ENCODE measurements around the gene RBL2. TPM values are rescaled to one million over a fixed set of nuclear protein-coding genes. Genes with fewer than 3 reads are reported as not detected.
"Not testable (repeated sequence)": the region's sequence is repeated elsewhere in the genome, so short reads cannot be mapped to it uniquely, and the experiment has no call there.

RBL2 gene
- total RNA-seq, 1 donor from 2014 or later: 60.5 TPM

- Histone ChIP-seq H3K9me3 (ENCODE audit: control insufficient read depth in 3 of 3, low read length in 3 of 3) (no peaks in the 10 kb centered on the region), H3K4me3 (ENCODE audit: low read length in 3 of 3) (no peak overlapping the region), H3K9ac (ENCODE audit: low read depth in 1 of 3, low read length in 3 of 3) (peak overlapping the region in 1 of 3 donors; percentile 12), H3K36me3 (ENCODE audit: control insufficient read depth in 3 of 3, insufficient read depth in 3 of 3, low read length in 3 of 3) (no peaks in the 10 kb centered on the region), H3K27ac (ENCODE audit: low read depth, low read length) (peak overlapping the region; percentile 46), H3K4me1 (ENCODE audit: control insufficient read depth in 3 of 3, insufficient read depth in 3 of 3, low read length in 3 of 3) (peaks cover 8 to 17% (median 11%) of the 10 kb centered on the region in 3 donors), H3K27me3 (ENCODE audit: control insufficient read depth in 3 of 3, insufficient read depth in 3 of 3, low read length in 3 of 3) (no peaks in the 10 kb centered on the region)
These were observed 76.8 kb downstream of the RBL2 start for GRCh38 chr16:53511084-53511402.

- Histone ChIP-seq H3K9me3 (ENCODE audit: control insufficient read depth in 3 of 3, low read length in 3 of 3) (no peaks in the 10 kb centered on the region), H3K4me1 (ENCODE audit: control insufficient read depth in 3 of 3, insufficient read depth in 3 of 3, low read length in 3 of 3) (peaks cover 8 to 18% (median 11%) of the 10 kb centered on the region in 3 donors), H3K4me3 (ENCODE audit: low read length in 3 of 3) (no peak overlapping the region), H3K36me3 (ENCODE audit: control insufficient read depth in 3 of 3, insufficient read depth in 3 of 3, low read length in 3 of 3) (no peaks in the 10 kb centered on the region), H3K27me3 (ENCODE audit: control insufficient read depth in 3 of 3, insufficient read depth in 3 of 3, low read length in 3 of 3) (no peaks in the 10 kb centered on the region), H3K27ac (ENCODE audit: low read depth, low read length) (peak overlapping the region; percentile 46), H3K9ac (ENCODE audit: low read depth in 1 of 3, low read length in 3 of 3) (no peak overlapping the region)
These were observed 77.4 kb downstream of the RBL2 start for GRCh38 chr16:53511403-53512280.

- not testable (repeated sequence) for H3K36me3 ChIP-seq (ENCODE audit: control insufficient read depth in 3 of 3, insufficient read depth in 3 of 3, low read length in 3 of 3); H3K27ac ChIP-seq (ENCODE audit: low read depth, low read length); H3K27me3 ChIP-seq (ENCODE audit: control insufficient read depth in 3 of 3, insufficient read depth in 3 of 3, low read length in 3 of 3); H3K9ac ChIP-seq (ENCODE audit: low read depth in 1 of 3, low read length in 3 of 3); H3K4me3 ChIP-seq (ENCODE audit: low read length in 3 of 3); H3K9me3 ChIP-seq (ENCODE audit: control insufficient read depth in 3 of 3, low read length in 3 of 3)
- peaks cover 8 to 18% (median 11%) of the 10 kb centered on the region in 3 donors for H3K4me1 ChIP-seq (ENCODE audit: control insufficient read depth in 3 of 3, insufficient read depth in 3 of 3, low read length in 3 of 3)
These were observed 78.5 kb downstream of the RBL2 start for GRCh38 chr16:53512795-53513194.

GRCh38 chr16:53515259-53515658 is 81.0 kb downstream of the RBL2 start:
- no peaks in the 10 kb centered on the region for H3K27me3 ChIP-seq (ENCODE audit: control insufficient read depth in 3 of 3, insufficient read depth in 3 of 3, low read length in 3 of 3)
- H3K27ac ChIP-seq (ENCODE audit: low read depth, low read length): peak overlapping the region; percentile 30
- no peak overlapping the region for H3K4me3 ChIP-seq (ENCODE audit: low read length in 3 of 3)
- no peak overlapping the region for H3K9ac ChIP-seq (ENCODE audit: low read depth in 1 of 3, low read length in 3 of 3)
- H3K4me1 ChIP-seq (ENCODE audit: control insufficient read depth in 3 of 3, insufficient read depth in 3 of 3, low read length in 3 of 3): peaks cover 7 to 12% (median 9%) of the 10 kb centered on the region in 3 donors
- no peaks in the 10 kb centered on the region for H3K9me3 ChIP-seq (ENCODE audit: control insufficient read depth in 3 of 3, low read length in 3 of 3)
- H3K36me3 ChIP-seq (ENCODE audit: control insufficient read depth in 3 of 3, insufficient read depth in 3 of 3, low read length in 3 of 3): no peaks in the 10 kb centered on the region

- H3K4me3 ChIP-seq (ENCODE audit: low read length in 3 of 3): no peak overlapping the region
- no peaks in the 10 kb centered on the region for H3K27me3 ChIP-seq (ENCODE audit: control insufficient read depth in 3 of 3, insufficient read depth in 3 of 3, low read length in 3 of 3)
- H3K27ac ChIP-seq (ENCODE audit: low read depth, low read length): peak overlapping the region; percentile 30
- no peaks in the 10 kb centered on the region for H3K9me3 ChIP-seq (ENCODE audit: control insufficient read depth in 3 of 3, low read length in 3 of 3)
- peaks cover 5 to 8% (median 7%) of the 10 kb centered on the region in 3 donors for H3K4me1 ChIP-seq (ENCODE audit: control insufficient read depth in 3 of 3, insufficient read depth in 3 of 3, low read length in 3 of 3)
- H3K36me3 ChIP-seq (ENCODE audit: control insufficient read depth in 3 of 3, insufficient read depth in 3 of 3, low read length in 3 of 3): no peaks in the 10 kb centered on the region
- no peak overlapping the region for H3K9ac ChIP-seq (ENCODE audit: low read depth in 1 of 3, low read length in 3 of 3)
These were observed 81.5 kb downstream of the RBL2 start for GRCh38 chr16:53515811-53516210.

- H3K9ac ChIP-seq (ENCODE audit: low read depth in 1 of 3, low read length in 3 of 3): no peak overlapping the region
- peaks cover 2 to 5% (median 5%) of the 10 kb centered on the region in 3 donors for H3K4me1 ChIP-seq (ENCODE audit: control insufficient read depth in 3 of 3, insufficient read depth in 3 of 3, low read length in 3 of 3)
- H3K36me3 ChIP-seq (ENCODE audit: control insufficient read depth in 3 of 3, insufficient read depth in 3 of 3, low read length in 3 of 3): no peaks in the 10 kb centered on the region
- H3K4me3 ChIP-seq (ENCODE audit: low read length in 3 of 3): no peak overlapping the region
- H3K27me3 ChIP-seq (ENCODE audit: control insufficient read depth in 3 of 3, insufficient read depth in 3 of 3, low read length in 3 of 3): no peaks in the 10 kb centered on the region
- peak overlapping the region; percentile 46 for H3K27ac ChIP-seq (ENCODE audit: low read depth, low read length)
- H3K9me3 ChIP-seq (ENCODE audit: control insufficient read depth in 3 of 3, low read length in 3 of 3): no peaks in the 10 kb centered on the region
These were observed 83.6 kb downstream of the RBL2 start for GRCh38 chr16:53517851-53518250.

GRCh38 chr16:53518550-53519416 is 84.5 kb downstream of the RBL2 start:
- Histone ChIP-seq H3K36me3 (ENCODE audit: control insufficient read depth in 3 of 3, insufficient read depth in 3 of 3, low read length in 3 of 3) (no peaks in the 10 kb centered on the region), H3K27ac (ENCODE audit: low read depth, low read length) (peak overlapping the region; percentile 46), H3K27me3 (ENCODE audit: control insufficient read depth in 3 of 3, insufficient read depth in 3 of 3, low read length in 3 of 3) (no peaks in the 10 kb centered on the region), H3K9me3 (ENCODE audit: control insufficient read depth in 3 of 3, low read length in 3 of 3) (no peaks in the 10 kb centered on the region), H3K9ac (ENCODE audit: low read depth in 1 of 3, low read length in 3 of 3) (peak overlapping the region in 1 of 3 donors; percentile 24), H3K4me1 (ENCODE audit: control insufficient read depth in 3 of 3, insufficient read depth in 3 of 3, low read length in 3 of 3) (peaks cover 2 to 5% (median 5%) of the 10 kb centered on the region in 3 donors), H3K4me3 (ENCODE audit: low read length in 3 of 3) (peak overlapping the region in 2 of 3 donors; percentile 1 to 6)

- Histone ChIP-seq H3K27me3 (ENCODE audit: control insufficient read depth in 3 of 3, insufficient read depth in 3 of 3, low read length in 3 of 3) (no peaks in the 10 kb centered on the region), H3K4me1 (ENCODE audit: control insufficient read depth in 3 of 3, insufficient read depth in 3 of 3, low read length in 3 of 3) (peaks cover 2 to 5% (median 5%) of the 10 kb centered on the region in 3 donors), H3K9ac (ENCODE audit: low read depth in 1 of 3, low read length in 3 of 3) (no peak overlapping the region), H3K4me3 (ENCODE audit: low read length in 3 of 3) (no peak overlapping the region), H3K36me3 (ENCODE audit: control insufficient read depth in 3 of 3, insufficient read depth in 3 of 3, low read length in 3 of 3) (no peaks in the 10 kb centered on the region), H3K27ac (ENCODE audit: low read depth, low read length) (peak overlapping the region; percentile 46), H3K9me3 (ENCODE audit: control insufficient read depth in 3 of 3, low read length in 3 of 3) (no peaks in the 10 kb centered on the region)
These were observed 85.3 kb downstream of the RBL2 start for GRCh38 chr16:53519417-53520091.

GRCh38 chr16:53523126-53523804 is 89.0 kb downstream of the RBL2 start:
- Histone ChIP-seq H3K4me3 (ENCODE audit: low read length in 3 of 3) (no peak overlapping the region), H3K9me3 (ENCODE audit: control insufficient read depth in 3 of 3, low read length in 3 of 3) (no peaks in the 10 kb centered on the region), H3K36me3 (ENCODE audit: control insufficient read depth in 3 of 3, insufficient read depth in 3 of 3, low read length in 3 of 3) (no peaks in the 10 kb centered on the region), H3K27me3 (ENCODE audit: control insufficient read depth in 3 of 3, insufficient read depth in 3 of 3, low read length in 3 of 3) (no peaks in the 10 kb centered on the region), H3K4me1 (ENCODE audit: control insufficient read depth in 3 of 3, insufficient read depth in 3 of 3, low read length in 3 of 3) (peaks cover 0 to 5% (median 2%) of the 10 kb centered on the region in 3 donors), H3K9ac (ENCODE audit: low read depth in 1 of 3, low read length in 3 of 3) (no peak overlapping the region), H3K27ac (ENCODE audit: low read depth, low read length) (no peak overlapping the region)

All from skeletal muscle tissue (tissue), 4 donors.